ENCODE data around the gene PPP4C.

Gene PPP4C

GRCh38 chr16:30131869-30132475, 56.2 kb downstream of the PPP4C start:
- DNase-seq = no peak

DNA sequence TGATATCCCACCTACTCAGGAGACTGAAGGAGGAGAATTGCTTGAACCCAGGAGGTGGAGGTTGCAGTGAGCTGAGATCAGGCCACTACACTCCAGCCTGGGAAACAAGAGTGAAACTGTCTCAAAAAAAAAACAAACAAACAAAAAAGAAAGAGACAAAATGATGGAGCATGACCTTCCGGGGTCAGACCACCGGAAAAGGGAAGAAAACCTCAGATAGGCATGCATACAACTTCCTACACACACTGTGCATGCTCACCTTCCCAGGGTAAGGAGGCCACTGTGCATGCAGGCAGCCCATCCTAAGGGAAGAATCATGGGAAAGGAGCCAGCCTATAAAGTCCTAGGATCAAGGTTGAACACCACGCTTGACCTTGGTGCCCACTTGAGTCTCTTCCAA, 56.8 kb downstream of the PPP4C start:
- no peak for DNase-seq
